ENCODE measurements around the gene MAPK7.

MAPK7 gene

GRCh38 chr17:19343256-19343630 is 35.1 kb upstream of the MAPK7 start:
- TF ChIP-seq ZBTB6 (tag by site-specific recombination; IDR thresholded peaks at IDR 0.05): no peak
- TF ChIP-seq ZNF449 (tag by site-specific recombination; IDR thresholded peaks at IDR 0.05): no peak
- no peak for TF ChIP-seq SETDB1 (IDR thresholded peaks at IDR 0.05; ENCODE audit: insufficient read length, low read length)
- no peak for TF ChIP-seq ZBTB1 (tag by site-specific recombination; IDR thresholded peaks at IDR 0.05)
- no peak for TF ChIP-seq ZNF629 (tag by site-specific recombination; IDR thresholded peaks at IDR 0.05)
- TF ChIP-seq FEZF1 (tag by site-specific recombination; IDR thresholded peaks at IDR 0.05): no peak
- TF ChIP-seq ZNF292 (tag by site-specific recombination; IDR thresholded peaks at IDR 0.05; ENCODE audit: borderline replicate concordance, low read depth): no peak
- no peak for TF ChIP-seq ZNF544 (tag by site-specific recombination; IDR thresholded peaks at IDR 0.05)
- no peak for TF ChIP-seq ZNF555 (tag by site-specific recombination; conservative IDR thresholded peaks at IDR 0.05)
- TF ChIP-seq ZNF529 (tag by site-specific recombination; IDR thresholded peaks at IDR 0.05; ENCODE audit: insufficient replicate concordance): no peak
- no peak for TF ChIP-seq ZNF610 (tag by site-specific recombination; IDR thresholded peaks at IDR 0.05; ENCODE audit: borderline replicate concordance)
- TF ChIP-seq TSHZ1 (tag by site-specific recombination; IDR thresholded peaks at IDR 0.05; ENCODE audit: borderline replicate concordance): no peak
- TF ChIP-seq ZNF10 (tag by site-specific recombination; IDR thresholded peaks at IDR 0.05): no peak
- no peak for TF ChIP-seq ZNF701 (tag by site-specific recombination; IDR thresholded peaks at IDR 0.05)
- TF ChIP-seq ZSCAN5A (tag by site-specific recombination; IDR thresholded peaks at IDR 0.05): no peak
- TF ChIP-seq ZNF362 (tag by site-specific recombination; IDR thresholded peaks at IDR 0.05): no peak
- TF ChIP-seq ZNF23 (tag by site-specific recombination; IDR thresholded peaks at IDR 0.05; ENCODE audit: borderline replicate concordance): no peak
- TF ChIP-seq ZSCAN4 (tag by site-specific recombination; IDR thresholded peaks at IDR 0.05): no peak
- POLR2A ChIA-PET: interaction anchor here (1.0 kb wide), 1 partner anchor 37 kb away, joined by 3 read pairs; no protein-coding TSS in a partner anchor
- no peak overlapping the region for H3K27ac ChIP-seq (ENCODE audit: extremely low read depth, low read depth, low read length)
- H3K4me1 ChIP-seq (ENCODE audit: control insufficient read depth, insufficient read depth, low read length): peaks cover 8% of the 10 kb centered on the region
- peaks cover 0 to 5% of the 10 kb centered on the region in 2 experiments; a peak in 1 of 3 replicates for H3K36me3 ChIP-seq (ENCODE audit: control insufficient read depth in 2 of 2, insufficient read depth in 1 of 2, low read length in 2 of 2)
- CTCF ChIA-PET: interaction anchor here (0.9 kb wide), 1 partner anchor 20 kb away, joined by 3 read pairs; no protein-coding TSS in a partner anchor
- no peaks in the 10 kb centered on the region for H3K9me3 ChIP-seq (ENCODE audit: control insufficient read depth, insufficient read depth, low read depth, low read length)
- H3K4me3 ChIP-seq (ENCODE audit: low read depth, low read length): no peak overlapping the region
